ENCODE measurements around the gene C2orf68.

GRCh38 chr2:85557130-85557529 lies 54.7 kb downstream of the C2orf68 start:
- no peak for TF ChIP-seq CTCF (IDR thresholded peaks at IDR 0.05; ENCODE audit: control extremely low read depth in 1 of 3, insufficient read depth in 1 of 3, low read depth in 1 of 3, low read length in 3 of 3)
- TF ChIP-seq YY1 (IDR thresholded peaks at IDR 0.05; ENCODE audit: low read depth, low read length), result no peak
- no peak for TF ChIP-seq GABPA (IDR thresholded peaks at IDR 0.05; ENCODE audit: borderline replicate concordance, insufficient read depth, low read length)
- TF ChIP-seq CHD1 (IDR thresholded peaks at IDR 0.05; ENCODE audit: low read depth, low read length), result no peak
- TF ChIP-seq POLR2A (IDR thresholded peaks at IDR 0.05; ENCODE audit: control extremely low read depth in 1 of 2, low read depth in 2 of 2, low read length in 2 of 2), result no peak
- no peak for TF ChIP-seq CHD2 (IDR thresholded peaks at IDR 0.05; ENCODE audit: low read length)
- no peak for TF ChIP-seq TAF1 (IDR thresholded peaks at IDR 0.05; ENCODE audit: low read depth, low read length)
- no peak for TF ChIP-seq E2F6 (IDR thresholded peaks at IDR 0.05)
- TF ChIP-seq RBBP5 (IDR thresholded peaks at IDR 0.05; ENCODE audit: borderline replicate concordance, low read depth, low read length), result no peak
- TF ChIP-seq CREB1 (IDR thresholded peaks at IDR 0.05), result no peak
- no peak for TF ChIP-seq EZH2 (IDR thresholded peaks at IDR 0.05; ENCODE audit: low read depth, low read length, severe bottlenecking)
- no peak for TF ChIP-seq EP300 (IDR thresholded peaks at IDR 0.05; ENCODE audit: borderline replicate concordance in 1 of 2, low read depth in 2 of 2, low read length in 2 of 2)
- no peak for TF ChIP-seq SP2 (IDR thresholded peaks at IDR 0.05; ENCODE audit: low read length)
